ENCODE data around the gene INHBB. TPM values are rescaled to one million over a fixed set of nuclear protein-coding genes. Genes with fewer than 3 reads are reported as not detected.
A peak's percentile ranks its signal among the peaks of the same experiment; 100 is the strongest.

The INHBB gene
- total RNA-seq, 1 donor from 2014 or later = 0.34 TPM

GRCh38 chr2:120344214-120344975 is 1.5 kb upstream of the INHBB start:
- Mint-ChIP-seq H3K27me3 (ENCODE audit: unreplicated experiment) (peaks cover 14% of the 10 kb centered on the region), H3K27ac (ENCODE audit: unreplicated experiment) (no peak overlapping the region), H3K36me3 (ENCODE audit: unreplicated experiment) (no peaks in the 10 kb centered on the region), H3K9me3 (ENCODE audit: unreplicated experiment) (no peaks in the 10 kb centered on the region), H3K4me1 (ENCODE audit: low read depth, unreplicated experiment) (peaks cover 14% of the 10 kb centered on the region), H3K4me3 (ENCODE audit: unreplicated experiment) (no peak overlapping the region)
- DNase-seq = peak; percentile 65
- no peak for TF ChIP-seq CTCF (IDR thresholded peaks at IDR 0.05; ENCODE audit: partially characterized antibody, unreplicated experiment)

- no peak overlapping the region for H3K4me3 Mint-ChIP-seq (ENCODE audit: unreplicated experiment)
- peaks cover under 1% of the 10 kb centered on the region for H3K9me3 Mint-ChIP-seq (ENCODE audit: unreplicated experiment)
- H3K27me3 Mint-ChIP-seq (ENCODE audit: unreplicated experiment) = peaks cover 17% of the 10 kb centered on the region
- peak; percentile 56 for DNase-seq
- no peak overlapping the region for H3K27ac Mint-ChIP-seq (ENCODE audit: unreplicated experiment)
- H3K4me1 Mint-ChIP-seq (ENCODE audit: low read depth, unreplicated experiment) = peaks cover 14% of the 10 kb centered on the region
- no peak for TF ChIP-seq CTCF (IDR thresholded peaks at IDR 0.05; ENCODE audit: partially characterized antibody, unreplicated experiment)
- no peaks in the 10 kb centered on the region for H3K36me3 Mint-ChIP-seq (ENCODE audit: unreplicated experiment)
These were observed 857 bp upstream of the INHBB start for GRCh38 chr2:120344976-120345581.

- Mint-ChIP-seq H3K4me3 (ENCODE audit: unreplicated experiment) (no peak overlapping the region), H3K4me1 (ENCODE audit: low read depth, unreplicated experiment) (peaks cover 14% of the 10 kb centered on the region), H3K36me3 (ENCODE audit: unreplicated experiment) (no peaks in the 10 kb centered on the region), H3K27me3 (ENCODE audit: unreplicated experiment) (peaks cover 17% of the 10 kb centered on the region), H3K9me3 (ENCODE audit: unreplicated experiment) (peaks cover 1% of the 10 kb centered on the region), H3K27ac (ENCODE audit: unreplicated experiment) (no peak overlapping the region)
- no peak for TF ChIP-seq CTCF (IDR thresholded peaks at IDR 0.05; ENCODE audit: partially characterized antibody, unreplicated experiment)
- no peak for DNase-seq
These were observed 328 bp upstream of the INHBB start for GRCh38 chr2:120345608-120346007.

GRCh38 chr2:120346667-120347358 is 877 bp downstream of the INHBB start:
- H3K36me3 Mint-ChIP-seq (ENCODE audit: unreplicated experiment) = no peaks in the 10 kb centered on the region
- H3K27ac Mint-ChIP-seq (ENCODE audit: unreplicated experiment) = no peak overlapping the region
- H3K27me3 Mint-ChIP-seq (ENCODE audit: unreplicated experiment) = peaks cover 17% of the 10 kb centered on the region
- H3K4me1 Mint-ChIP-seq (ENCODE audit: low read depth, unreplicated experiment) = peaks cover 14% of the 10 kb centered on the region
- H3K9me3 Mint-ChIP-seq (ENCODE audit: unreplicated experiment) = peaks cover 4% of the 10 kb centered on the region
- DNase-seq = peak; percentile 50
- no peak for TF ChIP-seq CTCF (IDR thresholded peaks at IDR 0.05; ENCODE audit: partially characterized antibody, unreplicated experiment)
- peak overlapping the region; percentile 81 for H3K4me3 Mint-ChIP-seq (ENCODE audit: unreplicated experiment)

Data from glutamatergic neuron (in vitro differentiated cells).